Adrenal gland (tissue), 12 donors: ENCODE measurements around the gene ARHGEF11. TPM values are rescaled to one million over a fixed set of nuclear protein-coding genes. Genes with fewer than 3 reads are reported as not detected.

ENCODE experiments used
- DNase-seq, 7 donors: peaks; one replicate each; pipeline ENCODE4 v3.0.0-alpha.2; 2019 to 2020
- H3K27ac ChIP-seq, 5 donors: fragments of 200-600 bp; sonication (generic) in 4 of 5; 1 replicate in 3 of 5; 2 replicates in 2 of 5; pipeline versions ENCODE4 v1.5.1 to v1.8.0; 2016 to 2020; ENCODE audit warnings: mild to moderate bottlenecking in 1 of 5
- H3K27me3 ChIP-seq: fragments of 200-600 bp; 2 replicates; pipeline ENCODE4 v1.8.0; 2021
- H3K36me3 ChIP-seq, 2 donors: fragments of 200-600 bp; replicated peaks in 1 of 2; 1 replicate in 1 of 2; 2 replicates in 1 of 2; pipeline versions ENCODE4 v1.5.1 to v1.8.0; 2018 to 2022
- H3K4me1 ChIP-seq, 2 donors: fragments of 200-600 bp; replicated peaks in 1 of 2; 1 replicate in 1 of 2; 2 replicates in 1 of 2; pipeline versions ENCODE4 v1.5.1 to v1.8.0; 2018 to 2021
- H3K4me3 ChIP-seq, 4 donors: fragments of 200-600 bp; sonication (generic) in 3 of 4; one replicate each; pipeline ENCODE4 v1.5.1; 2016 to 2018
- H3K9me3 ChIP-seq, 3 donors: fragments of 200-600 bp; sonication (generic) in 1 of 3; replicated peaks in 1 of 3; 1 replicate in 2 of 3; 2 replicates in 1 of 3; pipeline versions ENCODE4 v1.5.1 to v1.8.0; 2016 to 2021
- CTCF ChIP-seq, 6 experiments: fragments of 450-650 bp in 4 of 6; fragments of 200-600 bp in 2 of 6; sonication (generic) in 1 of 6; IDR thresholded peaks; 1 replicate in 5 of 6; 2 replicates in 1 of 6; pipeline versions ENCODE4 v1.5.1 to v1.8.0; 2016 to 2021; ENCODE audit warnings: antibody characterized with exemption in 6 of 6, mild to moderate bottlenecking in 2 of 6, moderate library complexity in 1 of 6
- POLR2A ChIP-seq, 2 donors: fragments of 450-650 bp; IDR thresholded peaks; one replicate each; pipeline ENCODE4 v1.6.1; 2017; ENCODE audit warnings: antibody characterized with exemption in 2 of 2, mild to moderate bottlenecking in 2 of 2, moderate library complexity in 1 of 2
- WGBS, 4 donors: extraction: QIAGEN DNeasy Blood & Tissue Kit in 2 of 4; methylation state at CpG; one replicate each; pipeline versions ENCODE4 v1.1.5 to v1.1.7; 2013 to 2017; 5-methylcytosine and 5-hydroxymethylcytosine counted together
- intact Hi-C, 2 donors: fragments of 100-400 bp; cut with DNase I; formaldehyde crosslinking; loops; one replicate each; pipeline versions ENCODE4 v1.14.1 to v1.15.0; 2022 to 2023
- polyA plus RNA-seq, 3 donors: library from polyadenylated mRNA; stranded (reverse); fragments of 200-250 nt in 2 of 3; fragments of 350-450 nt in 1 of 3; fragmentation: Illumina TruSeq in 1 of 3; extraction: RNeasy Lipid Tissue Mini Kit (QIAGEN cat#74804) in 1 of 3; gene quantifications; one replicate each; pipeline ENCODE4 v1.2.3, GENCODE V29; 2013 to 2014
- total RNA-seq, 9 donors: library from RNA; depleted of rRNA in 4 of 9; stranded (reverse); fragments of >200 nt in 4 of 9; fragments of 120-200 nt in 1 of 9; fragmentation: NEBNext Ultra II Directional in 1 of 9; extraction: Animal tissue kit (Norgen Biotek cat#: 25700) in 1 of 9; gene quantifications; one replicate each; pipeline versions ENCODE4 v1.1.0 to v1.2.4, GENCODE V29; 2013 to 2023
- donor health status: healthy with polysubstance abuse.
- donor health status: Bipolar disorder and iron deficiency.
- donor health status: DM: yes; HTN: yes; CAD: no.
- donor health status: DM: no; HTN: no; CAD: no.
- donor health status: DM: no; HTN: no; CAD: no.
- donor health status: DM: yes; HTN: yes; CAD: no.

ARHGEF11 gene
- total and polyA plus RNA-seq, 12 donors: 14.2 to 69.2 (median 38.3) TPM

GRCh38 chr1:157085421-157085820 lies 39.9 kb upstream of the ARHGEF11 start:
- DNase-seq: peak in 2 of 7 donors; percentile 19 to 24
- Histone ChIP-seq H3K4me1 (no peaks in the 10 kb centered on the region), H3K4me3 (no peak overlapping the region), H3K27ac (no peak overlapping the region), H3K27me3 (no peaks in the 10 kb centered on the region), H3K9me3 (no peaks in the 10 kb centered on the region), H3K36me3 (no peaks in the 10 kb centered on the region)
- no peak for TF ChIP-seq POLR2A (IDR thresholded peaks at IDR 0.05)
- TF ChIP-seq CTCF (IDR thresholded peaks at IDR 0.05): no peak
- 68 to 82% (median 80%) methylated on average over 5 of the region's 5 CpGs for WGBS, 4 donors
- intact Hi-C loops: no loop called here

- H3K4me3 ChIP-seq: no peak overlapping the region
- H3K36me3 ChIP-seq: no peaks in the 10 kb centered on the region
- no peak overlapping the region for H3K27ac ChIP-seq
- H3K9me3 ChIP-seq: no peaks in the 10 kb centered on the region
- peak in 2 of 7 donors; percentile 17 to 34 for DNase-seq
- no peaks in the 10 kb centered on the region for H3K27me3 ChIP-seq
- WGBS, 4 donors: 62 to 78% (median 73%) methylated on average over 5 of the region's 5 CpGs
- TF ChIP-seq POLR2A (IDR thresholded peaks at IDR 0.05) (no peak), CTCF (IDR thresholded peaks at IDR 0.05) (no peak)
- intact Hi-C loops: no loop called here
- H3K4me1 ChIP-seq: no peaks in the 10 kb centered on the region
These were observed 39.2 kb upstream of the ARHGEF11 start for GRCh38 chr1:157084720-157085119.

- Histone ChIP-seq H3K4me3 (no peak overlapping the region), H3K27ac (no peak overlapping the region), H3K4me1 (no peaks in the 10 kb centered on the region), H3K9me3 (no peaks in the 10 kb centered on the region), H3K36me3 (no peaks in the 10 kb centered on the region), H3K27me3 (no peaks in the 10 kb centered on the region)
- DNase-seq: no peak
- 62 to 81% (median 76%) methylated on average over 5 of the region's 5 CpGs for WGBS, 4 donors
- intact Hi-C loops: no loop called here
- TF ChIP-seq POLR2A (IDR thresholded peaks at IDR 0.05) (no peak), CTCF (IDR thresholded peaks at IDR 0.05) (no peak)
These were observed 36.2 kb upstream of the ARHGEF11 start for GRCh38 chr1:157081707-157082106.

- no peaks in the 10 kb centered on the region for H3K4me1 ChIP-seq
- no peak for DNase-seq
- no peaks in the 10 kb centered on the region for H3K36me3 ChIP-seq
- TF ChIP-seq CTCF (IDR thresholded peaks at IDR 0.05) (no peak), POLR2A (IDR thresholded peaks at IDR 0.05) (no peak)
- H3K9me3 ChIP-seq: no peaks in the 10 kb centered on the region
- H3K4me3 ChIP-seq: no peak overlapping the region
- H3K27me3 ChIP-seq: no peaks in the 10 kb centered on the region
- H3K27ac ChIP-seq: no peak overlapping the region
- intact Hi-C loops: no loop called here
- 72 to 90% (median 87%) methylated on average over 10 of the region's 10 CpGs for whole genome bisulfite sequencing, 4 donors
These were observed 35.2 kb upstream of the ARHGEF11 start for GRCh38 chr1:157080714-157081113.
